Articular chondrocyte of knee joint (primary cell): Measurements from ENCODE around the gene SPANXB1. TPM values are rescaled to one million over a fixed set of nuclear protein-coding genes. Genes with fewer than 3 reads are reported as not detected.

Experiments
- total RNA-seq: library from RNA; depleted of rRNA; stranded (reverse); fragments of >200 nt; gene quantifications from 2 replicates; pipeline ENCODE4 v1.2.3, GENCODE V29; 2012

SPANXB1 gene, protein sequence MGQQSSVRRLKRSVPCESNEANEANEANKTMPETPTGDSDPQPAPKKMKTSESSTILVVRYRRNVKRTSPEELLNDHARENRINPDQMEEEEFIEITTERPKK
- not detected in 2 replicates for total RNA-seq

DNA sequence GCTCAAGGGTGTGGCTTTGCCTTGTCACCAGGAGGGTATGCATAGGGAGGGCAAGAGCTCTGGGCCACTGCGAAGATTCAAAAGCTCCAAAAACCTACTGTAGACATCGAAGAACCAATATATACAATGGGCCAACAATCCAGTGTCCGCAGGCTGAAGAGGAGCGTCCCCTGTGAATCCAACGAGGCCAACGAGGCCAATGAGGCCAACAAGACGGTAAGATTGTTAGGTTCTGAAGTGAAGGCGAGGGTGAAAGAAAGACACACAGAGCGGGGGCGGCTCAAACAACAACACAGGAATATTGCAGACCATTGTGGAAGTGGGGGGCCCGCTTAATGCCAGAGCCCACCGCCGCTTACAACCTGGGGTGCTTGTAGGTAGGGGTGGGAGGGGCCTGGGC is at the start of gene SPANXB1:
Gene SPANXB1 (plus strand): TSS at position 27 of the 400 bp plus-strand sequence. CDS start 100 bp downstream, at position 127.

Other genes with a start within 250 kb of the SPANXB1 start
- 5.0 and 6.0 TPM in 2 replicates for gene LDOC1, start 174.5 kb downstream of the SPANXB1 start, total RNA-seq
- not detected in 2 replicates for gene SPANXC, start 239.9 kb downstream of the SPANXB1 start, total RNA-seq